Subcutaneous adipose tissue (tissue), 4 donors: ENCODE measurements around the gene BLID. TPM values are rescaled to one million over a fixed set of nuclear protein-coding genes. Genes with fewer than 3 reads are reported as not detected.

Experiments used
- small RNA-seq: library from RNA; depleted of rRNA; stranded (forward); fragments of <200 nt; gene quantifications from one replicate; pipeline ENCODE3, GENCODE V24; 2016
- total RNA-seq, 4 donors: library from RNA; depleted of rRNA; stranded (reverse); fragments of >200 nt; gene quantifications; one replicate each; pipeline ENCODE4 v1.1.0, GENCODE V29; 2016
- TF ChIP-seq, protein P1 (sequence below): fragments of 450-650 bp; IDR thresholded peaks from one replicate; pipeline ENCODE4 v1.5.1; 2016; ENCODE audit warnings: low read depth, mild to moderate bottlenecking, control low read depth, antibody characterized with exemption, moderate library complexity

Gene BLID
- total RNA-seq, 4 donors from 2014 or later, result 0.66 to 1.5 (median 0.98) TPM; not detected in 1

DNA sequence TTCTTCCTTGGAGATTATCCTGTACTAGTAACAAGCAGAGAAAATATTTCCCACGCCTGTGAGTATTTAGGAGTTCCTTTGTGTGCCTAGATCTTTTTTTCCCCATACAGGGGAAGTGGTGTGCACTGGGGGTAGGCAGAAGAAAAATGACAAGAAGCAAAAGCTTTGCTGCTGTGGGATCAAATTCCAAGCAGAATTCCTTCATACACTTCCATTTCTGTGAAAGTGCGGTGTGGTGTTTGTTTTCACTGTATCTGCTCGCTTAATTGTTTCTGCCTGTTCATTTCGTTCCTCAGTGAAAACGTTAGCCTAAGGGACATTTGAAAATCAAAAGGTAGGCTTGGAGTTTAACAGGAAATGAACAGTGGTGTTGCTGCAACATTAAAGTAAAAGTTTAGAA lies 47.9 kb downstream of the BLID start:
- TF ChIP-seq, protein P1, sequence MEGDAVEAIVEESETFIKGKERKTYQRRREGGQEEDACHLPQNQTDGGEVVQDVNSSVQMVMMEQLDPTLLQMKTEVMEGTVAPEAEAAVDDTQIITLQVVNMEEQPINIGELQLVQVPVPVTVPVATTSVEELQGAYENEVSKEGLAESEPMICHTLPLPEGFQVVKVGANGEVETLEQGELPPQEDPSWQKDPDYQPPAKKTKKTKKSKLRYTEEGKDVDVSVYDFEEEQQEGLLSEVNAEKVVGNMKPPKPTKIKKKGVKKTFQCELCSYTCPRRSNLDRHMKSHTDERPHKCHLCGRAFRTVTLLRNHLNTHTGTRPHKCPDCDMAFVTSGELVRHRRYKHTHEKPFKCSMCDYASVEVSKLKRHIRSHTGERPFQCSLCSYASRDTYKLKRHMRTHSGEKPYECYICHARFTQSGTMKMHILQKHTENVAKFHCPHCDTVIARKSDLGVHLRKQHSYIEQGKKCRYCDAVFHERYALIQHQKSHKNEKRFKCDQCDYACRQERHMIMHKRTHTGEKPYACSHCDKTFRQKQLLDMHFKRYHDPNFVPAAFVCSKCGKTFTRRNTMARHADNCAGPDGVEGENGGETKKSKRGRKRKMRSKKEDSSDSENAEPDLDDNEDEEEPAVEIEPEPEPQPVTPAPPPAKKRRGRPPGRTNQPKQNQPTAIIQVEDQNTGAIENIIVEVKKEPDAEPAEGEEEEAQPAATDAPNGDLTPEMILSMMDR, result no peak

Small RNA genes lying within 50 kb of the gene (small RNA-seq; reads per million reads assigned to genes)
- gene MIR100 (933 reads per million, percentile 99 among the genes with 10 or more reads in this experiment), gene MIR125B1 (59.2 reads per million, percentile 97 among the genes with 10 or more reads in this experiment), gene MIRLET7A2 (6.1 reads per million, percentile 82 among the genes with 10 or more reads in this experiment)
